NCI-H1105 treated with DMSO at 0.1 percent for 48 hours (cell line): Measurements from ENCODE around the gene IQSEC1.

ENCODE experiments used
- DNase-seq: peaks from one replicate; lab custom pipeline; 2025; lab: John Stamatoyannopoulos, UW

Gene IQSEC1

GRCh38 chr3:13002398-13003124, 70.7 kb downstream of the IQSEC1 start:
- DNase-seq: no peak

GRCh38 chr3:12999147-13000140, 73.8 kb downstream of the IQSEC1 start:
- DNase-seq: no peak

GRCh38 chr3:12998648-12999047, 74.6 kb downstream of the IQSEC1 start:
- DNase-seq: no peak

- no peak for DNase-seq
These were observed 75.8 kb downstream of the IQSEC1 start for GRCh38 chr3:12997387-12997786.

- no peak for DNase-seq
These were observed 77.1 kb downstream of the IQSEC1 start for GRCh38 chr3:12996181-12996506.

GRCh38 chr3:12995389-12996180, 77.6 kb downstream of the IQSEC1 start:
- no peak for DNase-seq

GRCh38 chr3:12994607-12995388, 78.4 kb downstream of the IQSEC1 start:
- DNase-seq: peak; percentile 46

GRCh38 chr3:12994357-12994606, 78.9 kb downstream of the IQSEC1 start:
- DNase-seq: no peak

- DNase-seq: peak; percentile 0
These were observed 79.5 kb downstream of the IQSEC1 start for GRCh38 chr3:12993517-12994356.

GRCh38 chr3:12992629-12993516, 80.4 kb downstream of the IQSEC1 start:
- no peak for DNase-seq

GRCh38 chr3:12991861-12992281, 81.4 kb downstream of the IQSEC1 start:
- DNase-seq: no peak

- no peak for DNase-seq
These were observed 81.8 kb downstream of the IQSEC1 start for GRCh38 chr3:12991481-12991837.

GRCh38 chr3:12990781-12991480, 82.3 kb downstream of the IQSEC1 start:
- DNase-seq: no peak

- DNase-seq: no peak
These were observed 82.9 kb downstream of the IQSEC1 start for GRCh38 chr3:12990306-12990705.

- DNase-seq: no peak
These were observed 84.3 kb downstream of the IQSEC1 start for GRCh38 chr3:12988728-12989454.

- no peak for DNase-seq
These were observed 85.6 kb downstream of the IQSEC1 start for GRCh38 chr3:12987602-12988001.

GRCh38 chr3:12986986-12987385, 86.2 kb downstream of the IQSEC1 start:
- DNase-seq: no peak

GRCh38 chr3:12986521-12986920, 86.7 kb downstream of the IQSEC1 start:
- DNase-seq: no peak

GRCh38 chr3:12986031-12986430, 87.2 kb downstream of the IQSEC1 start:
- no peak for DNase-seq
